HEK293T (cell line): ENCODE measurements around the gene TEX29.

ENCODE experiments used
- ARNT ChIP-seq: fragments of 450-650 bp; IDR thresholded peaks from 2 replicates; pipeline ENCODE4 v1.6.1; 2017; ENCODE audit warnings: mild to moderate bottlenecking
- BHLHE40 ChIP-seq: fragments of 450-650 bp; IDR thresholded peaks from 2 replicates; pipeline ENCODE4 v1.6.1; 2016; ENCODE audit warnings: mild to moderate bottlenecking, moderate library complexity, borderline replicate concordance
- FOXK2 ChIP-seq: fragments of 450-650 bp; IDR thresholded peaks from 2 replicates; pipeline ENCODE4 v1.6.1; 2016; ENCODE audit warnings: mild to moderate bottlenecking
- LEF1 ChIP-seq: fragments of 450-650 bp; IDR thresholded peaks from 2 replicates; pipeline ENCODE4 v1.6.1; 2017; ENCODE audit warnings: mild to moderate bottlenecking, borderline replicate concordance
- PKNOX1 ChIP-seq: fragments of 450-650 bp; IDR thresholded peaks from 2 replicates; pipeline ENCODE4 v1.6.1; 2016
- SUZ12 ChIP-seq: fragments of 450-650 bp; IDR thresholded peaks from 2 replicates; pipeline ENCODE4 v1.6.1; 2016; ENCODE audit warnings: mild to moderate bottlenecking

GRCh38 chr13:111318386-111318785, 2.1 kb upstream of the TEX29 start:
- TF ChIP-seq FOXK2 (no peak), PKNOX1 (no peak), SUZ12 (no peak), ARNT (no peak), BHLHE40 (no peak), LEF1 (no peak)
